ENCODE data around the gene KCNK3.

The KCNK3 gene

GRCh38 chr2:26687801-26688200 is 4.7 kb upstream of the KCNK3 start:
- no peak for TF ChIP-seq CTCF (conservative IDR thresholded peaks at IDR 0.05; ENCODE audit: low read length)
- H3K4me3 ChIP-seq (ENCODE audit: low read length): no peak overlapping the region
- DNase-seq (ENCODE audit: low read depth): no peak

- H3K4me3 ChIP-seq (ENCODE audit: low read length): no peak overlapping the region
- no peak for DNase-seq (ENCODE audit: low read depth)
- TF ChIP-seq CTCF (conservative IDR thresholded peaks at IDR 0.05; ENCODE audit: low read length): no peak
Measured at GRCh38 chr2:26691161-26691560, 1.4 kb upstream of the KCNK3 start.

- DNase-seq (ENCODE audit: low read depth): no peak
- TF ChIP-seq CTCF (conservative IDR thresholded peaks at IDR 0.05; ENCODE audit: low read length): no peak
- H3K4me3 ChIP-seq (ENCODE audit: low read length): no peak overlapping the region
Measured at GRCh38 chr2:26691881-26692278, 642 bp upstream of the KCNK3 start.

GRCh38 chr2:26692897-26693849 is 651 bp downstream of the KCNK3 start:
- H3K4me3 ChIP-seq (ENCODE audit: low read length): peak overlapping the region; percentile 9; the same call in 1 of the 2 replicates
- no peak for TF ChIP-seq CTCF (conservative IDR thresholded peaks at IDR 0.05; ENCODE audit: low read length)
- DNase-seq (ENCODE audit: low read depth): peak; percentile 30

GRCh38 chr2:26694001-26694400 is 1.5 kb downstream of the KCNK3 start:
- H3K4me3 ChIP-seq (ENCODE audit: low read length): no peak overlapping the region
- no peak for TF ChIP-seq CTCF (conservative IDR thresholded peaks at IDR 0.05; ENCODE audit: low read length)
- no peak for DNase-seq (ENCODE audit: low read depth)

GRCh38 chr2:26696351-26696816 is 3.9 kb downstream of the KCNK3 start:
- peak; percentile 56 for DNase-seq (ENCODE audit: low read depth)
- TF ChIP-seq CTCF (conservative IDR thresholded peaks at IDR 0.05; ENCODE audit: low read length): no peak
- H3K4me3 ChIP-seq (ENCODE audit: low read length): no peak overlapping the region

GRCh38 chr2:26697425-26697824 is 4.9 kb downstream of the KCNK3 start:
- TF ChIP-seq CTCF (conservative IDR thresholded peaks at IDR 0.05; ENCODE audit: low read length): no peak
- no peak overlapping the region for H3K4me3 ChIP-seq (ENCODE audit: low read length)
- no peak for DNase-seq (ENCODE audit: low read depth)
